ENCODE data around the gene SAMD13.

Gene SAMD13

GRCh38 chr1:84347271-84347931 lies 45.9 kb downstream of the SAMD13 start:
- peaks cover 2% of the 10 kb centered on the region for H3K4me1 Mint-ChIP-seq

GRCh38 chr1:84347932-84348555 lies 46.5 kb downstream of the SAMD13 start:
- Mint-ChIP-seq H3K27me3 (no peaks in the 10 kb centered on the region), H3K4me3 (no peak overlapping the region), H3K36me3 (ENCODE audit: low read depth) (no peaks in the 10 kb centered on the region), H3K4me1 (peaks cover 2% of the 10 kb centered on the region), H3K27ac (no peak overlapping the region), H3K9me3 (no peaks in the 10 kb centered on the region)
- ATAC-seq: no peak
- DNase-seq: no peak

More at GRCh38 chr1:84347271-84347931, 45.9 kb downstream of the SAMD13 start:
- no peak for DNase-seq
- Mint-ChIP-seq H3K4me3 (no peak overlapping the region), H3K36me3 (ENCODE audit: low read depth) (no peaks in the 10 kb centered on the region), H3K27me3 (no peaks in the 10 kb centered on the region), H3K27ac (no peak overlapping the region), H3K9me3 (no peaks in the 10 kb centered on the region)
- ATAC-seq: no peak

- H3K36me3 Mint-ChIP-seq (ENCODE audit: low read depth): no peaks in the 10 kb centered on the region
- peaks cover 2% of the 10 kb centered on the region for H3K4me1 Mint-ChIP-seq
- no peak overlapping the region for H3K4me3 Mint-ChIP-seq
- H3K27me3 Mint-ChIP-seq: no peaks in the 10 kb centered on the region
- H3K27ac Mint-ChIP-seq: no peak overlapping the region
- no peaks in the 10 kb centered on the region for H3K9me3 Mint-ChIP-seq
- no peak for ATAC-seq
- DNase-seq: no peak
These were observed 47.3 kb downstream of the SAMD13 start for GRCh38 chr1:84348759-84349158.

- H3K9me3 Mint-ChIP-seq: no peaks in the 10 kb centered on the region
- H3K36me3 Mint-ChIP-seq (ENCODE audit: low read depth): no peaks in the 10 kb centered on the region
- ATAC-seq (no peak), DNase-seq (no peak)
- no peak overlapping the region for H3K27ac Mint-ChIP-seq
- H3K4me1 Mint-ChIP-seq: peaks cover 2% of the 10 kb centered on the region
- H3K4me3 Mint-ChIP-seq: no peak overlapping the region
- no peaks in the 10 kb centered on the region for H3K27me3 Mint-ChIP-seq
These were observed 48.6 kb downstream of the SAMD13 start for GRCh38 chr1:84350104-84350503.

GRCh38 chr1:84350550-84350949 lies 49.0 kb downstream of the SAMD13 start:
- Mint-ChIP-seq H3K36me3 (ENCODE audit: low read depth) (no peaks in the 10 kb centered on the region), H3K4me1 (peaks cover 2% of the 10 kb centered on the region), H3K4me3 (no peak overlapping the region), H3K9me3 (no peaks in the 10 kb centered on the region), H3K27me3 (no peaks in the 10 kb centered on the region), H3K27ac (no peak overlapping the region)
- DNase-seq (no peak), ATAC-seq (no peak)

- Mint-ChIP-seq H3K4me3 (no peak overlapping the region), H3K9me3 (peaks cover 5% of the 10 kb centered on the region), H3K27me3 (no peaks in the 10 kb centered on the region), H3K27ac (no peak overlapping the region), H3K36me3 (ENCODE audit: low read depth) (peaks cover 1% of the 10 kb centered on the region), H3K4me1 (peaks cover 2% of the 10 kb centered on the region)
- no peak for ATAC-seq
- no peak for DNase-seq
These were observed 51.0 kb downstream of the SAMD13 start for GRCh38 chr1:84352298-84353106.

- Mint-ChIP-seq H3K4me3 (no peak overlapping the region), H3K9me3 (peaks cover 9% of the 10 kb centered on the region), H3K36me3 (ENCODE audit: low read depth) (peaks cover 1% of the 10 kb centered on the region), H3K27ac (no peak overlapping the region), H3K4me1 (peaks cover 2% of the 10 kb centered on the region), H3K27me3 (no peaks in the 10 kb centered on the region)
- DNase-seq (no peak), ATAC-seq (no peak)
These were observed 52.2 kb downstream of the SAMD13 start for GRCh38 chr1:84353695-84354094.

GRCh38 chr1:84355556-84355955 lies 54.0 kb downstream of the SAMD13 start:
- Mint-ChIP-seq H3K4me1 (peaks cover 2% of the 10 kb centered on the region), H3K9me3 (peaks cover 9% of the 10 kb centered on the region), H3K4me3 (no peak overlapping the region), H3K36me3 (ENCODE audit: low read depth) (peaks cover 1% of the 10 kb centered on the region), H3K27me3 (no peaks in the 10 kb centered on the region), H3K27ac (no peak overlapping the region)
- ATAC-seq (no peak), DNase-seq (no peak)

GRCh38 chr1:84356881-84357280 lies 55.4 kb downstream of the SAMD13 start:
- DNase-seq: no peak
- peaks cover 1% of the 10 kb centered on the region for H3K36me3 Mint-ChIP-seq (ENCODE audit: low read depth)
- H3K4me3 Mint-ChIP-seq: no peak overlapping the region
- peaks cover 9% of the 10 kb centered on the region for H3K9me3 Mint-ChIP-seq
- H3K4me1 Mint-ChIP-seq: no peaks in the 10 kb centered on the region
- no peak overlapping the region for H3K27ac Mint-ChIP-seq
- no peak for ATAC-seq
- H3K27me3 Mint-ChIP-seq: no peaks in the 10 kb centered on the region

GRCh38 chr1:84358695-84359094 lies 57.2 kb downstream of the SAMD13 start:
- DNase-seq (no peak), ATAC-seq (no peak)
- peaks cover 2% of the 10 kb centered on the region for H3K27me3 Mint-ChIP-seq
- H3K9me3 Mint-ChIP-seq: peaks cover 9% of the 10 kb centered on the region
- peaks cover 1% of the 10 kb centered on the region for H3K36me3 Mint-ChIP-seq (ENCODE audit: low read depth)
- H3K4me1 Mint-ChIP-seq: peaks cover 4% of the 10 kb centered on the region
- no peak overlapping the region for H3K27ac Mint-ChIP-seq
- no peak overlapping the region for H3K4me3 Mint-ChIP-seq

GRCh38 chr1:84360316-84360715 lies 58.8 kb downstream of the SAMD13 start:
- Mint-ChIP-seq H3K27me3 (peaks cover 2% of the 10 kb centered on the region), H3K9me3 (peaks cover 9% of the 10 kb centered on the region), H3K27ac (no peak overlapping the region), H3K4me1 (peaks cover 6% of the 10 kb centered on the region), H3K4me3 (no peak overlapping the region), H3K36me3 (ENCODE audit: low read depth) (peaks cover 1% of the 10 kb centered on the region)
- no peak for DNase-seq
- no peak for ATAC-seq

- peaks cover 13% of the 10 kb centered on the region for H3K4me1 Mint-ChIP-seq
- H3K27me3 Mint-ChIP-seq: peaks cover 2% of the 10 kb centered on the region
- H3K4me3 Mint-ChIP-seq: no peak overlapping the region
- ATAC-seq (no peak), DNase-seq (no peak)
- peaks cover 7% of the 10 kb centered on the region for H3K9me3 Mint-ChIP-seq
- H3K27ac Mint-ChIP-seq: no peak overlapping the region
- no peaks in the 10 kb centered on the region for H3K36me3 Mint-ChIP-seq (ENCODE audit: low read depth)
These were observed 60.3 kb downstream of the SAMD13 start for GRCh38 chr1:84361796-84362195.

GRCh38 chr1:84363019-84363418 lies 61.5 kb downstream of the SAMD13 start:
- DNase-seq (no peak), ATAC-seq (no peak)
- Mint-ChIP-seq H3K36me3 (ENCODE audit: low read depth) (no peaks in the 10 kb centered on the region), H3K27me3 (peaks cover 2% of the 10 kb centered on the region), H3K4me3 (no peak overlapping the region), H3K9me3 (peaks cover 1% of the 10 kb centered on the region), H3K27ac (no peak overlapping the region), H3K4me1 (peaks cover 13% of the 10 kb centered on the region)

- Mint-ChIP-seq H3K27me3 (peaks cover 2% of the 10 kb centered on the region), H3K9me3 (no peaks in the 10 kb centered on the region), H3K27ac (no peak overlapping the region), H3K4me1 (peaks cover 13% of the 10 kb centered on the region), H3K36me3 (ENCODE audit: low read depth) (no peaks in the 10 kb centered on the region), H3K4me3 (no peak overlapping the region)
- DNase-seq: no peak
- ATAC-seq: no peak
These were observed 62.1 kb downstream of the SAMD13 start for GRCh38 chr1:84363622-84364021.
